ENCODE measurements around the gene HOXB5. TPM values are rescaled to one million over a fixed set of nuclear protein-coding genes. Genes with fewer than 3 reads are reported as not detected.

The HOXB5 gene
- total and polyA plus RNA-seq, 10 of the 15 experiments (the other 5 are each of a cell fraction or from before 2014, with no cell fraction given): not detected

- H3K9ac ChIP-seq (ENCODE audit: control insufficient read depth, insufficient read depth, low read length): no peak overlapping the region
Measured at GRCh38 chr17:48622857-48623256, 29.3 kb upstream of the HOXB5 start.

More at GRCh38 chr17:48622857-48623256, 29.3 kb upstream of the HOXB5 start:
- DNase-seq (ENCODE audit: low read depth, low spot score) (no peak), FAIRE-seq (no peak), ATAC-seq (no peak)
- Histone ChIP-seq H3K4me2 (ENCODE audit: control insufficient read depth, insufficient read depth) (no peak overlapping the region), H3K4me1 (ENCODE audit: control insufficient read depth, insufficient read depth, low read length) (no peaks in the 10 kb centered on the region), H3K79me2 (ENCODE audit: control insufficient read depth, insufficient read depth, low read length) (no peaks in the 10 kb centered on the region), H2AFZ (ENCODE audit: control insufficient read depth, low read depth, low read length) (no peak overlapping the region), H3K27me3 (replicated peaks in 1 of 2; ENCODE audit: control insufficient read depth in 2 of 2, insufficient read depth in 2 of 2, low read length in 1 of 2) (peaks cover 38 to 56% of the 10 kb centered on the region in 2 experiments), H3K36me3 (ENCODE audit: control insufficient read depth in 2 of 2, insufficient read depth in 2 of 2, low read length in 1 of 2) (no peaks in the 10 kb centered on the region), H4K20me1 (ENCODE audit: control insufficient read depth, insufficient read depth) (no peaks in the 10 kb centered on the region), H3K4me3 (no peak overlapping the region), H3K27ac (ENCODE audit: control insufficient read depth, insufficient read depth) (no peak overlapping the region), H3K9me3 (replicated peaks; ENCODE audit: control insufficient read depth, insufficient read depth, low read length) (no peaks in the 10 kb centered on the region)
- ChIA-PET POLR2A (interaction anchor here (1.8 kb wide), 1 partner anchor 13 kb away, joined by 5 read pairs; no protein-coding TSS in a partner anchor), SMC1A (ENCODE audit: uncharacterized antibody, unreplicated experiment) (interaction anchor here (1.8 kb wide), 1 partner anchor 22 kb away, joined by 7 read pairs; no protein-coding TSS in a partner anchor), RAD21 (ENCODE audit: unreplicated experiment) (interaction anchor here (1.0 to 1.6 kb wide), 3 partner anchors 10 to 511 kb away, joined by 3 to 8 read pairs (median 4); no protein-coding TSS in a partner anchor), CTCF (interaction anchor here (1.3 to 3.7 kb wide), 4 partner anchors 13 to 543 kb away, joined by 3 to 15 read pairs (median 6); no protein-coding TSS in a partner anchor)
- TF ChIP-seq RFX5 (IDR thresholded peaks at IDR 0.05; ENCODE audit: low read depth, low read length) (no peak), HDGF (IDR thresholded peaks at IDR 0.05) (no peak), IRF4 (IDR thresholded peaks at IDR 0.05; ENCODE audit: low read depth, low read length) (no peak), CEBPB (IDR thresholded peaks at IDR 0.05; ENCODE audit: borderline replicate concordance in 1 of 2, low read depth in 2 of 2, low read length in 2 of 2) (no peak), MXI1 (IDR thresholded peaks at IDR 0.05; ENCODE audit: low read depth, low read length) (no peak), SMARCA5 (IDR thresholded peaks at IDR 0.05) (no peak), GATAD2B (conservative IDR thresholded peaks at IDR 0.05; ENCODE audit: low read depth) (no peak), E2F4 (IDR thresholded peaks at IDR 0.05; ENCODE audit: low read depth, low read length) (no peak), CBFB (IDR thresholded peaks at IDR 0.05; ENCODE audit: low read depth) (no peak), MLLT1 (IDR thresholded peaks at IDR 0.05) (no peak), MYC (IDR thresholded peaks at IDR 0.05; ENCODE audit: insufficient read depth, insufficient read length, insufficient replicate concordance, low read length, severe bottlenecking) (no peak), SRF (IDR thresholded peaks at IDR 0.05; ENCODE audit: low read depth in 2 of 2, low read length in 2 of 2) (no peak), SMAD1 (IDR thresholded peaks at IDR 0.05; ENCODE audit: low read depth, partially characterized antibody) (no peak), PAX8 (IDR thresholded peaks at IDR 0.05) (no peak), CUX1 (IDR thresholded peaks at IDR 0.05; ENCODE audit: insufficient replicate concordance, low read depth, low read length) (no peak), TAF1 (IDR thresholded peaks at IDR 0.05; ENCODE audit: borderline replicate concordance, low read depth, low read length) (no peak), DPF2 (IDR thresholded peaks at IDR 0.05) (no peak)
- intact Hi-C loops (cut with micrococcal nuclease; ENCODE audit: unreplicated experiment): no loop called here
- BruUV-seq (replicated peaks): no TSS peak
- in situ Hi-C loops (cut with MboI): loop anchor here (10.0 kb wide), 1 partner anchor 778 kb away; the partner anchor contains the start of gene SCRN2
- 78% methylated on average over 11 of the region's 11 CpGs for WGBS (ENCODE audit: insufficient coverage, insufficient replicate concordance, low lambda C conversion rate, missing lambda C conversion rate)

All from GM12878 (cell line).